ENCODE data around the gene PAGE3. TPM values are rescaled to one million over a fixed set of nuclear protein-coding genes. Genes with fewer than 3 reads are reported as not detected.

The PAGE3 gene
- total RNA-seq, 1 experiment from 2014 or later, result not detected

DNA sequence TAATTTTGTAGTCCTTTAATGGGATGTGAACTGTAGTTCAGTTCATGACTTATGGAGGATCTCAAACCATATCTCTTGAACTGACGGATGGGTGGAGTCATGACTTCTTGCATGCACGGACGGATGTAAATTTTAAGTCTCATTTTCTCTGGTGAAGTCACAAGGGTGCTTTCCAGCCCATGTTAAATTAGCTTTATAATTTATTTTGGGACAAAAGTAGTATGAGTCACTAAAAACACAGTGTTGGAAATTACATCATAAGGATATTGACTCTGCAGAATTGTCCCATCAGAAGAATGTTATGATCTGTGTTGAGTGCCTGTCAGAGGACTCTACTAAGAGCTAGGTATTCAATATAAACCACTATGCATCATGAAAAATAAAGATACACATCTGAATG, 51.3 kb downstream of the PAGE3 start:
- DNase-seq, result no peak
- Histone ChIP-seq H3K4me3 (ENCODE audit: low read length) (no peak overlapping the region), H3K27me3 (ENCODE audit: low read length) (no peaks in the 10 kb centered on the region), H3K9me2 (replicated peaks; ENCODE audit: insufficient read depth, low read length) (no peaks in the 10 kb centered on the region), H3K27ac (ENCODE audit: low read length) (no peak overlapping the region), H3K4me1 (ENCODE audit: low read length) (no peaks in the 10 kb centered on the region), H3K9me3 (ENCODE audit: low read length) (no peaks in the 10 kb centered on the region), H3K79me2 (ENCODE audit: low read length) (no peaks in the 10 kb centered on the region), H4K20me1 (ENCODE audit: insufficient read depth, low read depth, low read length) (no peaks in the 10 kb centered on the region), H2AFZ (ENCODE audit: low read length) (no peak overlapping the region), H3K36me3 (ENCODE audit: insufficient read depth, low read length) (no peaks in the 10 kb centered on the region), H3K4me2 (ENCODE audit: low read depth, low read length, poor library complexity, severe bottlenecking) (no peak overlapping the region), H3K9ac (ENCODE audit: low read length) (no peak overlapping the region)

DNA sequence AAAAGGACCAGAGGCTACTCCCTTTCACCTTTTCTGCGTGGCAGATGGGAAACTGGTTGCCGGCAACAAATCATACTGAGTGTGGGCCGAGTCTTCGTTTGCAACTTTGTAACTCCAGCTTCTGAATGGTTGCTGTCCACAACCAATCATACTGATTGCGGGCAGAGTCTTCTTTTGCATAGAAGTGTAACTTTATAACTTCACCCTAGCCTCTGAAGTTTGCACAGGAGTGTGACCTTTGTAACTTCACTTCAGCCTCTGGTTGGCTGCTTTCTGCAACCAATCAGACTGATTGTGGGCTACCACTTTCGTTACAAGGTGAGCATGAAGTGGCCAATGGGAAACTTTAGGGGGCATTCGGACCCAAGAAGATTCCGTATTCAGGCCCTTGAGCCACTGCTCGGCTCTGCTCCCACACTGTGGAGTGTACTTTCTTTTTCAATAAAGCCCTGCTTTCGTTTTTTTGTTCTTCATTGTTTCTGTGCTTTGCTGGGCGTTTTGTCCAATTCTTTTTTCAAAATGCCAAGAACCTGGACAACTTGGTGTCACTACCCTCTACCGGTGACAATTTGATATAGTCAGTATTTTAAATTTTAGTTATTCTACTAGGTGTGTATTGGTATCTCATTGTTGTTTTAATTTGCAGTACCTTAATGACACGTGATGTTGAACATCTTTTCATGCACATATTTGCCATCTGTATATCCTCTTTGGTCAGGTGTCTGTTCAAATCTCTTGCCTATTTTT, 53.6 kb downstream of the PAGE3 start:
- no peaks in the 10 kb centered on the region for H3K9me2 ChIP-seq (replicated peaks; ENCODE audit: insufficient read depth, low read length)
- H3K36me3 ChIP-seq (ENCODE audit: insufficient read depth, low read length), result no peaks in the 10 kb centered on the region
- no peak overlapping the region for H3K9ac ChIP-seq (ENCODE audit: low read length)
- H3K4me3 ChIP-seq (ENCODE audit: low read length), result no peak overlapping the region
- no peak overlapping the region for H3K27ac ChIP-seq (ENCODE audit: low read length)
- DNase-seq, result no peak
- no peak overlapping the region for H3K4me2 ChIP-seq (ENCODE audit: low read depth, low read length, poor library complexity, severe bottlenecking)
- H3K79me2 ChIP-seq (ENCODE audit: low read length), result no peaks in the 10 kb centered on the region
- no peaks in the 10 kb centered on the region for H4K20me1 ChIP-seq (ENCODE audit: insufficient read depth, low read depth, low read length)
- H3K9me3 ChIP-seq (ENCODE audit: low read length), result no peaks in the 10 kb centered on the region
- H2AFZ ChIP-seq (ENCODE audit: low read length), result no peak overlapping the region
- no peaks in the 10 kb centered on the region for H3K27me3 ChIP-seq (ENCODE audit: low read length)
- no peaks in the 10 kb centered on the region for H3K4me1 ChIP-seq (ENCODE audit: low read length)

Other genes starting within 250 kb of the PAGE3 start
- gene ALAS2, start 233.9 kb downstream of the PAGE3 start, total RNA-seq (2014; rRNA removed; shearing (Covaris generic); ENCODE audit: low replicate concordance), result not detected in 2 replicates
- not detected in 2 replicates for gene PAGE2B, start 189.9 kb downstream of the PAGE3 start, total RNA-seq (2014; rRNA removed; shearing (Covaris generic); ENCODE audit: low replicate concordance)
- gene PAGE2, start 175.9 kb downstream of the PAGE3 start, total RNA-seq (2014; rRNA removed; shearing (Covaris generic); ENCODE audit: low replicate concordance), result not detected in 2 replicates
- not detected in 2 replicates for gene PAGE5, start 44.6 kb downstream of the PAGE3 start, total RNA-seq (2014; rRNA removed; shearing (Covaris generic); ENCODE audit: low replicate concordance)
- gene MAGEH1, start 187.2 kb upstream of the PAGE3 start, total RNA-seq (2014; rRNA removed; shearing (Covaris generic); ENCODE audit: low replicate concordance), result 16.4 and 24.1 TPM in 2 replicates
- gene USP51, start 224.9 kb upstream of the PAGE3 start, total RNA-seq (2014; rRNA removed; shearing (Covaris generic); ENCODE audit: low replicate concordance), result 1.4 and 2.2 TPM in 2 replicates